Measurements from ENCODE around the gene C1orf35.

Gene C1orf35

GRCh38 chr1:228062085-228062791 lies 40.9 kb downstream of the C1orf35 start:
- FAIRE-seq = no peak

GRCh38 chr1:228061411-228062084 lies 41.6 kb downstream of the C1orf35 start:
- no peak for FAIRE-seq

GRCh38 chr1:228060458-228061190 lies 42.5 kb downstream of the C1orf35 start:
- FAIRE-seq = no peak

- FAIRE-seq = no peak
These were observed 43.3 kb downstream of the C1orf35 start for GRCh38 chr1:228059634-228060457.

GRCh38 chr1:228058949-228059633 lies 44.0 kb downstream of the C1orf35 start:
- FAIRE-seq = no peak

- FAIRE-seq = no peak
These were observed 44.8 kb downstream of the C1orf35 start for GRCh38 chr1:228058172-228058948.
